Measurements from ENCODE around the gene KCNG2.

KCNG2 gene

GRCh38 chr18:79806976-79807841 lies 9.5 kb downstream of the KCNG2 start:
- H3K36me3 ChIP-seq (ENCODE audit: control insufficient read depth, insufficient read depth, low read length) = no peaks in the 10 kb centered on the region
- no peaks in the 10 kb centered on the region for H3K4me1 ChIP-seq (ENCODE audit: control insufficient read depth, insufficient read depth, low read length, poor library complexity, severe bottlenecking)
- H3K27ac ChIP-seq (ENCODE audit: insufficient read depth, low read length, poor library complexity, severe bottlenecking) = no peak overlapping the region
- H3K27me3 ChIP-seq (replicated peaks; ENCODE audit: control insufficient read depth, insufficient read depth, low read length, poor library complexity, severe bottlenecking) = no peaks in the 10 kb centered on the region
- no peaks in the 10 kb centered on the region for H3K9me3 ChIP-seq (ENCODE audit: control insufficient read depth, low read length)
- no peak for DNase-seq
- no peak overlapping the region for H3K4me3 ChIP-seq (ENCODE audit: insufficient read depth, low read depth, low read length, poor library complexity, severe bottlenecking)

GRCh38 chr18:79809482-79810192 lies 11.9 kb downstream of the KCNG2 start:
- Histone ChIP-seq H3K36me3 (ENCODE audit: control insufficient read depth, insufficient read depth, low read length) (no peaks in the 10 kb centered on the region), H3K27ac (ENCODE audit: insufficient read depth, low read length, poor library complexity, severe bottlenecking) (no peak overlapping the region), H3K4me3 (ENCODE audit: insufficient read depth, low read depth, low read length, poor library complexity, severe bottlenecking) (no peak overlapping the region), H3K4me1 (ENCODE audit: control insufficient read depth, insufficient read depth, low read length, poor library complexity, severe bottlenecking) (no peaks in the 10 kb centered on the region), H3K9me3 (ENCODE audit: control insufficient read depth, low read length) (no peaks in the 10 kb centered on the region), H3K27me3 (replicated peaks; ENCODE audit: control insufficient read depth, insufficient read depth, low read length, poor library complexity, severe bottlenecking) (no peaks in the 10 kb centered on the region)
- DNase-seq = no peak

- Histone ChIP-seq H3K4me1 (ENCODE audit: control insufficient read depth, insufficient read depth, low read length, poor library complexity, severe bottlenecking) (no peaks in the 10 kb centered on the region), H3K27ac (ENCODE audit: insufficient read depth, low read length, poor library complexity, severe bottlenecking) (no peak overlapping the region), H3K36me3 (ENCODE audit: control insufficient read depth, insufficient read depth, low read length) (no peaks in the 10 kb centered on the region), H3K27me3 (replicated peaks; ENCODE audit: control insufficient read depth, insufficient read depth, low read length, poor library complexity, severe bottlenecking) (no peaks in the 10 kb centered on the region), H3K9me3 (ENCODE audit: control insufficient read depth, low read length) (no peaks in the 10 kb centered on the region), H3K4me3 (ENCODE audit: insufficient read depth, low read depth, low read length, poor library complexity, severe bottlenecking) (no peak overlapping the region)
- DNase-seq = no peak
Measured at GRCh38 chr18:79812052-79812451, 14.3 kb downstream of the KCNG2 start.

GRCh38 chr18:79814373-79814772 lies 16.6 kb downstream of the KCNG2 start:
- Histone ChIP-seq H3K9me3 (ENCODE audit: control insufficient read depth, low read length) (no peaks in the 10 kb centered on the region), H3K4me1 (ENCODE audit: control insufficient read depth, insufficient read depth, low read length, poor library complexity, severe bottlenecking) (no peaks in the 10 kb centered on the region), H3K4me3 (ENCODE audit: insufficient read depth, low read depth, low read length, poor library complexity, severe bottlenecking) (no peak overlapping the region), H3K27ac (ENCODE audit: insufficient read depth, low read length, poor library complexity, severe bottlenecking) (no peak overlapping the region), H3K27me3 (replicated peaks; ENCODE audit: control insufficient read depth, insufficient read depth, low read length, poor library complexity, severe bottlenecking) (no peaks in the 10 kb centered on the region), H3K36me3 (ENCODE audit: control insufficient read depth, insufficient read depth, low read length) (no peaks in the 10 kb centered on the region)
- no peak for DNase-seq

GRCh38 chr18:79815657-79816056 lies 17.9 kb downstream of the KCNG2 start:
- no peaks in the 10 kb centered on the region for H3K9me3 ChIP-seq (ENCODE audit: control insufficient read depth, low read length)
- no peaks in the 10 kb centered on the region for H3K36me3 ChIP-seq (ENCODE audit: control insufficient read depth, insufficient read depth, low read length)
- H3K4me1 ChIP-seq (ENCODE audit: control insufficient read depth, insufficient read depth, low read length, poor library complexity, severe bottlenecking) = no peaks in the 10 kb centered on the region
- H3K4me3 ChIP-seq (ENCODE audit: insufficient read depth, low read depth, low read length, poor library complexity, severe bottlenecking) = no peak overlapping the region
- H3K27me3 ChIP-seq (replicated peaks; ENCODE audit: control insufficient read depth, insufficient read depth, low read length, poor library complexity, severe bottlenecking) = no peaks in the 10 kb centered on the region
- H3K27ac ChIP-seq (ENCODE audit: insufficient read depth, low read length, poor library complexity, severe bottlenecking) = no peak overlapping the region
- no peak for DNase-seq

GRCh38 chr18:79816092-79816491 lies 18.4 kb downstream of the KCNG2 start:
- Histone ChIP-seq H3K27ac (ENCODE audit: insufficient read depth, low read length, poor library complexity, severe bottlenecking) (no peak overlapping the region), H3K27me3 (replicated peaks; ENCODE audit: control insufficient read depth, insufficient read depth, low read length, poor library complexity, severe bottlenecking) (no peaks in the 10 kb centered on the region), H3K36me3 (ENCODE audit: control insufficient read depth, insufficient read depth, low read length) (no peaks in the 10 kb centered on the region), H3K4me1 (ENCODE audit: control insufficient read depth, insufficient read depth, low read length, poor library complexity, severe bottlenecking) (no peaks in the 10 kb centered on the region), H3K9me3 (ENCODE audit: control insufficient read depth, low read length) (no peaks in the 10 kb centered on the region), H3K4me3 (ENCODE audit: insufficient read depth, low read depth, low read length, poor library complexity, severe bottlenecking) (no peak overlapping the region)
- DNase-seq = no peak

- no peak for DNase-seq
- Histone ChIP-seq H3K36me3 (ENCODE audit: control insufficient read depth, insufficient read depth, low read length) (no peaks in the 10 kb centered on the region), H3K9me3 (ENCODE audit: control insufficient read depth, low read length) (no peaks in the 10 kb centered on the region), H3K27ac (ENCODE audit: insufficient read depth, low read length, poor library complexity, severe bottlenecking) (no peak overlapping the region), H3K4me1 (ENCODE audit: control insufficient read depth, insufficient read depth, low read length, poor library complexity, severe bottlenecking) (no peaks in the 10 kb centered on the region), H3K27me3 (replicated peaks; ENCODE audit: control insufficient read depth, insufficient read depth, low read length, poor library complexity, severe bottlenecking) (no peaks in the 10 kb centered on the region), H3K4me3 (ENCODE audit: insufficient read depth, low read depth, low read length, poor library complexity, severe bottlenecking) (no peak overlapping the region)
Measured at GRCh38 chr18:79816981-79817606, 19.4 kb downstream of the KCNG2 start.

GRCh38 chr18:79817607-79817998 lies 19.9 kb downstream of the KCNG2 start:
- Histone ChIP-seq H3K27me3 (replicated peaks; ENCODE audit: control insufficient read depth, insufficient read depth, low read length, poor library complexity, severe bottlenecking) (no peaks in the 10 kb centered on the region), H3K4me3 (ENCODE audit: insufficient read depth, low read depth, low read length, poor library complexity, severe bottlenecking) (no peak overlapping the region), H3K36me3 (ENCODE audit: control insufficient read depth, insufficient read depth, low read length) (no peaks in the 10 kb centered on the region), H3K4me1 (ENCODE audit: control insufficient read depth, insufficient read depth, low read length, poor library complexity, severe bottlenecking) (no peaks in the 10 kb centered on the region), H3K9me3 (ENCODE audit: control insufficient read depth, low read length) (no peaks in the 10 kb centered on the region), H3K27ac (ENCODE audit: insufficient read depth, low read length, poor library complexity, severe bottlenecking) (no peak overlapping the region)
- no peak for DNase-seq

- no peaks in the 10 kb centered on the region for H3K4me1 ChIP-seq (ENCODE audit: control insufficient read depth, insufficient read depth, low read length, poor library complexity, severe bottlenecking)
- no peak overlapping the region for H3K27ac ChIP-seq (ENCODE audit: insufficient read depth, low read length, poor library complexity, severe bottlenecking)
- no peaks in the 10 kb centered on the region for H3K27me3 ChIP-seq (replicated peaks; ENCODE audit: control insufficient read depth, insufficient read depth, low read length, poor library complexity, severe bottlenecking)
- no peak overlapping the region for H3K4me3 ChIP-seq (ENCODE audit: insufficient read depth, low read depth, low read length, poor library complexity, severe bottlenecking)
- H3K9me3 ChIP-seq (ENCODE audit: control insufficient read depth, low read length) = no peaks in the 10 kb centered on the region
- H3K36me3 ChIP-seq (ENCODE audit: control insufficient read depth, insufficient read depth, low read length) = no peaks in the 10 kb centered on the region
- DNase-seq = no peak
Measured at GRCh38 chr18:79818036-79818435, 20.3 kb downstream of the KCNG2 start.

GRCh38 chr18:79818631-79819030 lies 20.9 kb downstream of the KCNG2 start:
- DNase-seq = no peak
- H3K4me1 ChIP-seq (ENCODE audit: control insufficient read depth, insufficient read depth, low read length, poor library complexity, severe bottlenecking) = no peaks in the 10 kb centered on the region
- no peak overlapping the region for H3K27ac ChIP-seq (ENCODE audit: insufficient read depth, low read length, poor library complexity, severe bottlenecking)
- H3K4me3 ChIP-seq (ENCODE audit: insufficient read depth, low read depth, low read length, poor library complexity, severe bottlenecking) = no peak overlapping the region
- no peaks in the 10 kb centered on the region for H3K36me3 ChIP-seq (ENCODE audit: control insufficient read depth, insufficient read depth, low read length)
- H3K9me3 ChIP-seq (ENCODE audit: control insufficient read depth, low read length) = no peaks in the 10 kb centered on the region
- no peaks in the 10 kb centered on the region for H3K27me3 ChIP-seq (replicated peaks; ENCODE audit: control insufficient read depth, insufficient read depth, low read length, poor library complexity, severe bottlenecking)

Measured in effector memory CD4-positive, alpha-beta T cell (primary cell).